HG03175 (cell line): ENCODE measurements around the gene GSDME.
"Not testable (repeated sequence)": the region's sequence is repeated elsewhere in the genome, so short reads cannot be mapped to it uniquely, and the experiment has no call there.

Experiments
- ATAC-seq: cut with Tn5 transposase; IDR thresholded peaks from one replicate; pipeline ENCODE4 v1.9.1; 2021; ENCODE audit warnings: mild to moderate bottlenecking, moderate library complexity; ENCODE audit not compliant: unreplicated experiment

The GSDME gene

GRCh38 chr7:24757353-24758275 lies at the start of gene GSDME:
Gene GSDME, minus strand, starts transcription at chr7:24757464. Its CDS starts 7,690 bp downstream, at chr7:24749774.
- peak; percentile 51 for ATAC-seq

GRCh38 chr7:24802300-24802699 lies 45.0 kb upstream of the GSDME start:
- ATAC-seq = no peak

- no peak for ATAC-seq
Measured at GRCh38 chr7:24801883-24802282, 44.6 kb upstream of the GSDME start.

- no peak for ATAC-seq
Measured at GRCh38 chr7:24800667-24801066, 43.4 kb upstream of the GSDME start.

GRCh38 chr7:24800073-24800472 lies 42.8 kb upstream of the GSDME start:
- no peak for ATAC-seq

- ATAC-seq = no peak
Measured at GRCh38 chr7:24799506-24799905, 42.2 kb upstream of the GSDME start.

- ATAC-seq = no peak
Measured at GRCh38 chr7:24798261-24798660, 41.0 kb upstream of the GSDME start.

GRCh38 chr7:24797270-24797669 lies 40.0 kb upstream of the GSDME start:
- no peak for ATAC-seq

GRCh38 chr7:24795407-24795767 lies 38.1 kb upstream of the GSDME start:
- ATAC-seq = no peak

GRCh38 chr7:24794751-24795406 lies 37.6 kb upstream of the GSDME start:
- not testable (repeated sequence) for ATAC-seq

- no peak for ATAC-seq
Measured at GRCh38 chr7:24793982-24794648, 36.9 kb upstream of the GSDME start.

- ATAC-seq = no peak
Measured at GRCh38 chr7:24788961-24789576, 31.8 kb upstream of the GSDME start.

- no peak for ATAC-seq
Measured at GRCh38 chr7:24788075-24788474, 30.8 kb upstream of the GSDME start.

- ATAC-seq = no peak
Measured at GRCh38 chr7:24786941-24787340, 29.7 kb upstream of the GSDME start.

- ATAC-seq = no peak
Measured at GRCh38 chr7:24786306-24786705, 29.0 kb upstream of the GSDME start.

- no peak for ATAC-seq
Measured at GRCh38 chr7:24784277-24784676, 27.0 kb upstream of the GSDME start.

- ATAC-seq = no peak
Measured at GRCh38 chr7:24783698-24784097, 26.4 kb upstream of the GSDME start.

- ATAC-seq = no peak
Measured at GRCh38 chr7:24781106-24781505, 23.8 kb upstream of the GSDME start.

- no peak for ATAC-seq
Measured at GRCh38 chr7:24779283-24779655, 22.0 kb upstream of the GSDME start.

GRCh38 chr7:24778543-24779282 lies 21.4 kb upstream of the GSDME start:
- ATAC-seq = peak; percentile 45

- no peak for ATAC-seq
Measured at GRCh38 chr7:24777806-24778205, 20.5 kb upstream of the GSDME start.
